Activated CD8-positive, alpha-beta memory T cell treated with anti-CD3 and anti-CD28 coated beads for 1 hour (primary cell): ENCODE results near the gene CEACAM8.
"Not testable (repeated sequence)": the region's sequence is repeated elsewhere in the genome, so short reads cannot be mapped to it uniquely, and the experiment has no call there.

Experiments used
- DNase-seq, 2 donors: peaks; one replicate each; pipeline ENCODE4 v3.0.0-alpha.2; 2020; ENCODE audit warnings: low read depth in 1 of 2; ENCODE audit errors: extremely low read depth in 1 of 2

CEACAM8 gene

DNA sequence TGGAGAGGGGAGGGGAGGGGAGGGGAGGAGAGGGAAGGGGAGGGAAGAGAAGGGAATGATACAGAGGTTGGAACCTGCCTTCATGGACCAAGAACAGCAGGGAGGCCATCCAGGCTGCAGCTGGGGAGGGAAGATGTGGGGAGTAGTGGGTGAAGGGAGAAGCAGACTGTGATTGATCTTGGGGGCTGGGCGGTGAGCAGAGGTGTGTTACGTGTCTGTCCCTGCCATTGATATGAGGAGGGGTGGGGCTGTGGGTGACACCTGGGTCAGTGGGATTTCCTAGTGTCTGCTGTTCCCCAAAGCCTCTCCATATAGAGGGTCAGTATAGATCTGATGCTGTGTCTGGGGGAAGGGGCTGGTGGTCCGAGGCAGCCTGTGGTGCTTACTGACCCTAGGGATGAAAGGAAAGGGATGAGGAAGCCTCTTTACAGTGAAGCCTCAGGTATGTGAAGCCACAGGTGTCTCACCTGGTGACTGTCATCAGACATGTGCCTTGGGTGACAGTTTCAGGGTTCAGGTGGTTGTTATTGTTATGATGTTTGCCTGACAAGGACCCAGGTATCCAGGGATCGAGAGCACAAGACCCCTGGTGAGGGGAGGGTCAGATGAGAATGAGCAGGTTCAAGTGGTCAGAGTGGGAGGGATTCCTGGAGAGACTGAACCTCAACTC lies 47.8 kb downstream of the CEACAM8 start:
- no peak for DNase-seq

DNA sequence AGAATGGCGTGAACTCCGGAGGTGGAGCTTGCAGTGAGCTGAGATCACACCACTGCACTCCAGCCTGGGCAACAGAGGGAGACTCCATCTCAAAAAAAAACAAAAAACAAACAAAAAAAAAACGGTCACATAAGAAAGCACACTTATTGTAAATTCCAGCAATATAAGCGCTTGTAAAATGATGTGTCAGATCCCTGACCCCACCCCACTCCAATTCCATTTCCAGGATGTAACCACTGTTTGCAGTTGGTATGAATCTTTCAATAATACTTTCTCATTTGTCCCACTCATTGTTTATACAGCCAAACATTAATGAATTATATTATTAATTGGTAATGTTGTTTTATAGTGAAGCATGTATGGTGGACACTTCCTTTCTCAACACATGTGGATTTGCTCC lies 50.6 kb downstream of the CEACAM8 start:
- no peak for DNase-seq

DNA sequence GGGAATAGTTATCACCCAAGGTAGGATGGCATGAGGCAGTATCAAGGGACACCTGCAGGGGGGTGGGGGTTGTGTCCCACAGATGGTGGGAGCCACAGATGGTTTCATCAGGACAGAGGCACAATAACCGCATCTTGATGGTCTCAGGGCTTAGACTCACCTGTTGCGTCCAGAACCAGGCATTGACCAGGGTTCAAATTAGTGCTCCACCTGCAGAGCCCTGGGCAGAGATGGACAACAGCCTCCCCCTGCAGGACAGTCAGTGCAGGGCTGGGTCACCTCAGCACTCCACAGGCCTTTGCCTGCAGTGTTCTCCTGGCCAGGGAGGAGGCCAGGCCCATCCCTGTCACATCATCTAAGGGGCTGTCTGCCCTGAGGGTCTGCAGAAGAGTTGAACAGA lies 51.9 kb downstream of the CEACAM8 start:
- no peak for DNase-seq

DNA sequence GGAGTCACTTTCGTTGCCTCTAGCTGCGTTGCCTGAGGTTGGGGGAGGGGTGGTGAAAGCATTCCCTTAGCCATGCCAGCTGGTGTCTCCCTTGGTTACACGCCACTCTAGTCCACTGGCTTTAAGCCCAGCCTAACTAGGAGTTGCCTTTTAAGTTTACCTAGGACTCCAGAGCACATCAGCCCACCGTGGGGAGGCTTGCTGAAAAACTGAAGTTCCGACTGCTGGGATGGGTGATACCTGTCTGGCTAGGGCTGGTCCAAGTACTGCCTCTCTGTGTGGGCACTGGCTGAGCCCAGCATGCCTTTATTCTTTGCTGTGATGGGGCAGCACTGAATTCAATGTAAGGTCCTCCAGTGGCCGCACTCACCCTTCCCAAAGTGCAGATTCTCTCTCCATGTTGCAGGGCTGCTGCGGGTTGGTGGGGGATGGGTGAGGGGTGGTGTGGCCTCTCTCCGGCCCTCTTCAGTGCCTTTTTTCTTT lies 54.6 kb downstream of the CEACAM8 start:
- DNase-seq: no peak

DNA sequence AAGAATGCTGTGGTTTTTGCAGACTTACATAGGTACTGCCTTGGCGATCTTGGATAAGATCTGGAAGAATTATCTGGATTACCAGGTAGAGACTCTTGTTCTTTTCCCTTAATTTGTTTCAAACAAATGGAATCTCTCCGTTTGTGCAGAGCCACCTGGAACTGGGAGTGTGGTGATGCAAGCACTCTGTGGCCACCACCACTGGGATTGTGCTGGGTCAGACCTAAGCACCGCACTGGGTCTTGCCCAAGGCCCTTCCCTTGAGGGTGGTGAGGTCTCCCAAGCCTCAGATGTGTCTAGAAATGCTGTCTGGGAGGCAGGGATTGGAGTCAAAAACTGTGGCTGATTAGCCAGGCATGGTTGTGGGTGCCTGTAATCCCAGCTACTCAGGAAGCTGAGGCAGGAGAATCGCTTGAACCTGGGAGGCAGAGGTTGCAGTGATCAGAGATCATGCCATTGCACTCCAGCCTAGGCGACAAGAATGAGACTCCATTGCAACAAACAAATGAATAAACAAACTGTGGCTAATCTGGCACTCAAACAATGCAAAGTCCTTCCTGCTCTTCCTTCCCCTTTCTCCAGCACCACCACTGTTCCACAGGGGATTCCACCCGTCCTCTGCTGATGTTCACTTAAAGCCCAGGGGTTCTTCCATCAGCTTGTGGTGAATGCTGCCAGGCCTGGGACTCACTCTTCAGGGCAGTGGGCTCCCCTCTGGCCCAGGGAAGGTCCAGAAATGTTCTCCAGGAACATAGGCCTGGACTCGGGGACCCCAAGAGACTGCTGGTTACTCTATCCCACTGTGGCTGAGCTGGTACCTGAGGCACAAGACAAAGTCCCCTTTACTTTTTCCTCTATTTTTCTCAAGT lies 55.6 kb downstream of the CEACAM8 start:
- DNase-seq: no peak

DNA sequence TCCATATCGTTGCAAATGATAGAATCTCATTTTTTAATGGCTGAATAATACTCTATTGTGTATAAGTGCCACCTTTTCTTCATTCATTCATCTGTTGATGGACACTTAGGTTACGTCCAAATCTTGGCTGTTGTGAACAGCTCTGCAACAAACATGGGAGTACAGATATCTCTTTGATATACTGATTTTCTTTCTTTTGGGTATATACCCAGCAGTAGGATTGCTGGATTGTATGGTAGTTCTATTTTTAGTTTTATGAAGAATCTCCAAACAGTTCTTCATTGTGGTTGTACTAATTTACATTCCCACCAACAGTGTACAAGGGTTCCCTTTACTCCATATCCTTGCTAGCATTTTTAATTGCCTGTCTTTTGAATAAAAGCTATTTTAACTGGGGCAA lies 59.4 kb downstream of the CEACAM8 start:
- DNase-seq: not testable (repeated sequence)

DNA sequence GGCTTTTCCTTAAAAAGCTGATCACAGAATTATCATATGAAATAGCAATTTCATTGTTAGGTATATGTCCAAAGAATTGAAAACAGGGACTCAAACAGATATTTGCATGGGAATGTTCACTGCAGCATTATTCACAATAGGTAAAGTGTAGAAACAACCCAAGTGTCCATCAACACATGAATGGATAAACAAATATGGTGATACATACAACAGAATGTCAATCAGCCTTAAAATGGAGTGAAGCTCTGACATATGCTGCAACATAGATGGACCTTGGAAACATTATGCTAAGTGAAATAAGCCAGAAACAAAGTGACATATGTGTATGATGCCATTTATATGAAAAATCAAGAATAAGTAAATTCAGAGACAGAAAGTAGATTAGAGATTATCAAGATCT lies 60.3 kb downstream of the CEACAM8 start:
- no peak for DNase-seq

DNA sequence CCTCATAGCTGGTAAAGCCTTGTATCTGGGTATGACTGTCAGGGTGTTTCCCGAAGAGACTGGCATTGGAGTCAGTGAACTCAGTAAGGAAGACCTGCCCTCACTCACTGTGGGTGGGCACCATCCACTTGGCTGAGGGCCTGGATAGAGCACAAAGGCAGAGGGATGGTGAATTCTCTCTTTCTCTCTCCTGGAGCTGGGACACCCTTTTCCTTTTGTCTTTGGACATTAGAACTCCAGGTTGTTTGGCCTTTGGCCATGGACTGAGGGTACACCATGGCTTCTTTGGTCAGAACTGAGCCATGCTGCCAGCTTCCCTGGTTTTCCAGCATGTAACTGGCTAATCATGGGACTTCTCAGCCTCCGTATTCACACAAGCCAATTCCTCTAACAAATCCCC lies 61.8 kb downstream of the CEACAM8 start:
- no peak for DNase-seq

DNA sequence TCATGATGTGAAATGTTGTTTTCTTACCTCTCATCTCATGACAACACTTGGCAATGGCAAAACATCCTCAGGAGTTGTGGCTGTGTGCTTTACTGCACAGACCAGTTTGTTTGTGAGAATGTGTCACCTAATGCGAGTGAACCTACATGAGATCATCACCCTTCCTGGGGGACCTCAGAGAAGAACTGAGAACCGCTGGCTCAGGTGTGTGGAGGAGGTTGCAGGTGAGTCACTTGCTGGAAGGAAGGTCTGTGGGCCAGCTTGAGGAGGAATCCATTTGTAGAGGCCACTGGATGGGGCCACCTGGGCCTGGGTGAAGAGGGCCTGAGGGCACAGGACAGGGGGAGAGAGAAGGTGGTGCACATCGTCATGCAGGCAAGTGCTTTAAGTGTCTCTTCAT lies 63.4 kb downstream of the CEACAM8 start:
- DNase-seq: no peak
